ENCODE results near the gene ZNF26.

Gene ZNF26

GRCh38 chr12:133061954-133062353 is 75.8 kb downstream of the ZNF26 start:
- no peak for DNase-seq (ENCODE audit: low read depth, low spot score)

GRCh38 chr12:133063556-133063955 is 77.4 kb downstream of the ZNF26 start:
- DNase-seq (ENCODE audit: low read depth, low spot score) = no peak

DNA sequence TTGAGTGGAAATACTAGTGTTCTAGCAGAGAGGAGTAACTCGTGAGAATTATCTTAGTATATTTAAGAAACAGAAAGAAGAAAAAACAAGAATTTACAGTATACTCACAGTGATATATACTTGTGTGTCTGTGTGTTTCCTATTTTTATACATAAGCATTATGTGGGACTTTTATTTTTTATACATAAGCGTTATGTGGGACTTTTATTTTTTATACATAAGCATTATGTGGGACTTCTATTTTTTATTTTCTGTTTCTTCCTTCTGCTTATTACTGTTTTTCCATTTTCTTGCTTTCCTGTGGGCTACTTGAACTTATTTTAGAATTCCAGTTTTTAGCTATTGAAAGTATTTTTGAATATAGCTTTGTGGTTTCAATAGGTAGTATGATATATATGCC is 87.7 kb downstream of the ZNF26 start:
- DNase-seq (ENCODE audit: low read depth, low spot score) = no peak

Data from ELF-1 (cell line).